Panc1 (cell line): ENCODE results near the gene ZMYM2. TPM values are rescaled to one million over a fixed set of nuclear protein-coding genes. Genes with fewer than 3 reads are reported as not detected.

Experiments
- ATAC-seq: fragments of 200-7000 bp; cut with Tn5 transposase; 2 replicates; pipeline ENCODE4 v1.9.1; 2020; ENCODE audit warnings: mild to moderate bottlenecking, moderate library complexity
- Bru-seq: library from RNA; stranded (reverse); fragments of 400-500 nt; gene quantifications from one replicate; lab custom pipeline; 2021; lab: Mats Ljungman, UMichigan
- BruChase-seq, 2 experiments: library from RNA; stranded (reverse); fragments of 400-500 nt; gene quantifications; one replicate each; lab custom pipeline; 2021; lab: Mats Ljungman, UMichigan
- BruUV-seq: library from RNA; stranded (reverse); fragments of 400-500 nt; replicated peaks from 2 replicates; lab custom pipeline; 2021; lab: Mats Ljungman, UMichigan
- CTCF ChIA-PET: fragments of 300-600 bp; sonication (Branson Sonifier 250); formaldehyde crosslinking; loops from one replicate; lab custom pipeline; 2022; ENCODE audit warnings: antibody characterized with exemption; lab: Charles Lee
- POLR2A ChIA-PET: fragments of 300-600 bp; sonication (Branson Sonifier 250); formaldehyde crosslinking; loops from one replicate; lab custom pipeline; 2022; ENCODE audit warnings: antibody characterized with exemption; lab: Charles Lee
- DNase-seq: peaks from one replicate; pipeline ENCODE4 v3.0.0-alpha.2; 2010; ENCODE audit warnings: low read depth, low spot score
- H3K27ac ChIP-seq: 2 replicates; pipeline ENCODE4 v1.5.1; 2011; ENCODE audit warnings: mild to moderate bottlenecking, low read length, inconsistent platforms
- H3K27me3 ChIP-seq: fragments of 200-500 bp; sonication (Bioruptor generic); 2 replicates; pipeline ENCODE4 v1.6.0; 2014; ENCODE audit warnings: low read length, inconsistent platforms; ENCODE audit not compliant: control insufficient read depth, insufficient read depth
- H3K36me3 ChIP-seq: fragments of 200-500 bp; sonication (Bioruptor generic); 2 replicates; pipeline ENCODE4 v1.5.1; 2014; ENCODE audit warnings: inconsistent platforms, mild to moderate bottlenecking, low read length, moderate library complexity; ENCODE audit not compliant: control insufficient read depth, insufficient read depth
- H3K4me1 ChIP-seq: 2 replicates; pipeline ENCODE4 v1.5.1; 2011; ENCODE audit warnings: inconsistent platforms, mild to moderate bottlenecking, low read length, moderate library complexity; ENCODE audit not compliant: control insufficient read depth, insufficient read depth
- H3K4me3 ChIP-seq, 2 experiments: 2 replicates each; pipeline ENCODE4 v1.5.1; 2011 to 2012; ENCODE audit warnings: low read depth in 2 of 2, low read length in 2 of 2, mild to moderate bottlenecking in 2 of 2, inconsistent platforms in 1 of 2, moderate library complexity in 1 of 2
- H3K9me3 ChIP-seq: fragments of 200-500 bp; sonication (Bioruptor generic); 2 replicates; pipeline ENCODE4 v1.5.1; 2014; ENCODE audit warnings: low read depth, mild to moderate bottlenecking, inconsistent platforms, low read length, moderate library complexity; ENCODE audit not compliant: control insufficient read depth, insufficient read depth
- POLR2AphosphoS5 ChIP-seq: IDR thresholded peaks from 2 replicates; pipeline ENCODE4 v1.6.1; 2012; ENCODE audit warnings: mild to moderate bottlenecking, low read depth, low read length, moderate library complexity
- REST ChIP-seq, 2 experiments: IDR thresholded peaks; 2 replicates each; pipeline ENCODE4 v1.6.1; 2011 to 2012; ENCODE audit warnings: low read depth in 2 of 2, control low read depth in 1 of 2, low read length in 1 of 2, mild to moderate bottlenecking in 1 of 2, moderate library complexity in 1 of 2; ENCODE audit not compliant: insufficient read depth in 1 of 2
- SIN3A ChIP-seq: IDR thresholded peaks from 2 replicates; pipeline ENCODE4 v1.6.1; 2012; ENCODE audit warnings: low read depth, mild to moderate bottlenecking, low read length, moderate library complexity, borderline replicate concordance; ENCODE audit not compliant: insufficient read depth
- in situ Hi-C: cut with HindIII; loops from 2 replicates; pipeline ENCODE4 v1.10.0; 2016; ENCODE audit warnings: low sequenced_read_pairs, low pct_unique_long_range_greater_than_20kb
- intact Hi-C: fragments of 100-400 bp; cut with micrococcal nuclease; formaldehyde crosslinking; loops from one replicate; pipeline ENCODE4 v1.10.0; 2022; ENCODE audit not compliant: unreplicated experiment
- long read RNA-seq: library from polyadenylated mRNA; unstranded; transcript quantifications from one replicate; pipeline ENCODE4 v2.0.0, GENCODE V29; 2021; ENCODE audit not compliant: unreplicated experiment
- polyA plus RNA-seq: library from polyadenylated mRNA; unstranded; fragments of >200 nt; gene quantifications from one replicate; pipeline ENCODE4 v1.2.1, GENCODE V29; 2012; ENCODE audit warnings: missing spikeins; ENCODE audit not compliant: insufficient read length
- total RNA-seq: library from RNA; stranded (reverse); gene quantifications from one replicate; pipeline ENCODE4 v1.2.1, GENCODE V29; 2021; ENCODE audit not compliant: unreplicated experiment

The ZMYM2 gene
- total RNA-seq (64.3 TPM), Bru-seq, nascent RNA (percentile 92 among the genes with signal in this experiment), BruChase-seq, experiment 1, labeled RNA remaining after a 2-hour chase (percentile 91 among the genes with signal in this experiment), BruChase-seq, experiment 2, labeled RNA remaining after a 6-hour chase (percentile 88 among the genes with signal in this experiment)
- polyA plus RNA-seq, result 21.5 TPM
- long read RNA-seq, full-length matches to known transcripts, result 3 of 57 reads
- long read RNA-seq, partial matches to known transcripts, result 26 of 57 reads
- long read RNA-seq, other reads (novel, unspliced or antisense), result 28 of 57 reads

GRCh38 chr13:19958155-19959111, at the start of gene ZMYM2:
TSS of gene ZMYM2 (plus strand) at chr13:19958727. CDS start at chr13:19993073, 34,346 bp downstream.
- Histone ChIP-seq H3K36me3 (peaks cover 11% of the 10 kb centered on the region), H3K27ac (peak within 1 kb of the TSS; percentile 85), H3K9me3 (no peaks in the 10 kb centered on the region), H3K4me3 (peak within 1 kb of the TSS; percentile 77 to 85), H3K4me1 (peaks cover 11% of the 10 kb centered on the region; the same call in 1 of the 2 replicates), H3K27me3 (no peaks in the 10 kb centered on the region)
- intact Hi-C loops, result no loop called here
- TF ChIP-seq REST (IDR thresholded peaks at IDR 0.05; ENCODE audit: insufficient read depth in 1 of 2, low read depth in 2 of 2, low read length in 1 of 2) (no peak), SIN3A (0 out of 2 replicates have a peak, but pooled peaks have one; percentile 57)
- peak; percentile 42 for DNase-seq
- ChIA-PET POLR2A (no interaction called here), CTCF (no interaction called here)
- no TSS peak for BruUV-seq
- in situ Hi-C loops, result no loop called here
- peak; percentile 94 for ATAC-seq

- H3K27me3 ChIP-seq, result no peaks in the 10 kb centered on the region
- intact Hi-C loops, result no loop called here
- TF ChIP-seq SIN3A, result no peak
- TF ChIP-seq REST (IDR thresholded peaks at IDR 0.05; ENCODE audit: insufficient read depth in 1 of 2, low read depth in 2 of 2, low read length in 1 of 2), result no peak
- no peak for TF ChIP-seq POLR2AphosphoS5
- no peak overlapping the region for H3K4me3 ChIP-seq
- no peak overlapping the region for H3K27ac ChIP-seq
- no peaks in the 10 kb centered on the region for H3K36me3 ChIP-seq
- H3K9me3 ChIP-seq, result no peaks in the 10 kb centered on the region
- POLR2A ChIA-PET, result interaction anchor here (0.6 kb wide), 1 partner anchor 53 kb away, joined by 5 read pairs; no protein-coding TSS in a partner anchor
- in situ Hi-C loops, result no loop called here
- ATAC-seq (no peak), DNase-seq (no peak)
- no TSS peak for BruUV-seq
- CTCF ChIA-PET, result no interaction called here
- no peaks in the 10 kb centered on the region for H3K4me1 ChIP-seq
Measured at GRCh38 chr13:19910336-19911072, 48.0 kb upstream of the ZMYM2 start.
